Liver (tissue), 9 donors: ENCODE results near the gene CYP3A4. TPM values are rescaled to one million over a fixed set of nuclear protein-coding genes. Genes with fewer than 3 reads are reported as not detected.
A peak's percentile ranks its signal among the peaks of the same experiment; 100 is the strongest.

ENCODE experiments used
- DNase-seq: peaks from one replicate; pipeline ENCODE4 v3.0.0-alpha.2; 2017; ENCODE audit warnings: low spot score
- H3K27ac ChIP-seq, 2 donors: one replicate each; pipeline ENCODE4 v1.7.0; 2013; ENCODE audit warnings: inconsistent platforms in 2 of 2, low read length in 2 of 2, control low read depth in 1 of 2, low read depth in 1 of 2, mild to moderate bottlenecking in 1 of 2
- H3K27me3 ChIP-seq, 4 donors: one replicate each; pipeline versions ENCODE4 v1.6.1 to v1.7.0; 2013; ENCODE audit warnings: low read length in 3 of 4, inconsistent platforms in 1 of 4, mild to moderate bottlenecking in 1 of 4, moderate library complexity in 1 of 4; ENCODE audit not compliant: control insufficient read depth in 4 of 4, insufficient read depth in 4 of 4
- H3K36me3 ChIP-seq, 4 donors: one replicate each; pipeline versions ENCODE4 v1.6.1 to v1.7.0; 2013; ENCODE audit warnings: low read length in 3 of 4, mild to moderate bottlenecking in 3 of 4, low read depth in 1 of 4, moderate library complexity in 1 of 4; ENCODE audit not compliant: control insufficient read depth in 4 of 4, insufficient read depth in 3 of 4
- H3K4me1 ChIP-seq, 4 donors: one replicate each; pipeline versions ENCODE4 v1.6.1 to v1.7.0; 2013; ENCODE audit warnings: low read length in 3 of 4, mild to moderate bottlenecking in 3 of 4, moderate library complexity in 1 of 4; ENCODE audit not compliant: control insufficient read depth in 4 of 4, insufficient read depth in 4 of 4
- H3K4me3 ChIP-seq, 3 donors: one replicate each; pipeline versions ENCODE4 v1.6.1 to v1.7.0; 2013; ENCODE audit warnings: low read length in 3 of 3, control low read depth in 1 of 3, low read depth in 1 of 3, mild to moderate bottlenecking in 1 of 3
- H3K9ac ChIP-seq, 2 donors: one replicate each; pipeline ENCODE4 v1.7.0; 2013; ENCODE audit warnings: low read length in 2 of 2, mild to moderate bottlenecking in 2 of 2, moderate library complexity in 2 of 2, control low read depth in 1 of 2, low read depth in 1 of 2
- H3K9me3 ChIP-seq, 4 donors: one replicate each; pipeline versions ENCODE4 v1.6.1 to v1.7.0; 2013; ENCODE audit warnings: low read length in 3 of 4; ENCODE audit not compliant: control insufficient read depth in 4 of 4
- ATF3 ChIP-seq: IDR thresholded peaks from 2 replicates; pipeline ENCODE4 v1.6.1; 2016; ENCODE audit warnings: antibody characterized with exemption
- CTCF ChIP-seq: fragments of 150-350 bp; IDR thresholded peaks from 2 replicates; pipeline ENCODE4 v1.5.1; 2017; ENCODE audit warnings: improper control_type of control experiment, low read depth, low read length; ENCODE audit not compliant: missing input control
- EGR1 ChIP-seq, 2 donors: IDR thresholded peaks; 2 replicates each; pipeline ENCODE4 v1.6.1; 2016 to 2018; ENCODE audit warnings: antibody characterized with exemption in 2 of 2, low read depth in 2 of 2
- FOXA1 ChIP-seq: IDR thresholded peaks from 2 replicates; pipeline ENCODE4 v1.6.1; 2016; ENCODE audit warnings: antibody characterized with exemption
- FOXA2 ChIP-seq: IDR thresholded peaks from 2 replicates; pipeline ENCODE4 v1.6.1; 2016; ENCODE audit warnings: antibody characterized with exemption
- GABPA ChIP-seq, 2 donors: IDR thresholded peaks in 1 of 2; conservative IDR thresholded peaks in 1 of 2; 2 replicates each; pipeline ENCODE4 v1.6.1; 2016; ENCODE audit warnings: antibody characterized with exemption in 2 of 2, mild to moderate bottlenecking in 1 of 2, moderate library complexity in 1 of 2
- HNF4A ChIP-seq, 2 donors: conservative IDR thresholded peaks; 2 replicates each; pipeline ENCODE4 v1.6.1; 2016; ENCODE audit warnings: antibody characterized with exemption in 2 of 2, mild to moderate bottlenecking in 2 of 2
- HNF4G ChIP-seq: IDR thresholded peaks from 2 replicates; pipeline ENCODE4 v1.6.1; 2016; ENCODE audit warnings: antibody characterized with exemption
- JUND ChIP-seq, 2 donors: IDR thresholded peaks; 2 replicates each; pipeline ENCODE4 v1.6.1; 2016; ENCODE audit warnings: antibody characterized with exemption in 2 of 2
- MAX ChIP-seq: IDR thresholded peaks from 2 replicates; pipeline ENCODE4 v1.6.1; 2016; ENCODE audit warnings: antibody characterized with exemption
- NR2F2 ChIP-seq: IDR thresholded peaks from 2 replicates; pipeline ENCODE4 v1.6.1; 2016; ENCODE audit warnings: antibody characterized with exemption
- RAD21 ChIP-seq, 2 donors: IDR thresholded peaks; 2 replicates each; pipeline ENCODE4 v1.6.1; 2016; ENCODE audit warnings: antibody characterized with exemption in 2 of 2, mild to moderate bottlenecking in 2 of 2
- REST ChIP-seq: IDR thresholded peaks from 2 replicates; pipeline ENCODE4 v1.6.1; 2016; ENCODE audit warnings: antibody characterized with exemption, mild to moderate bottlenecking
- RXRA ChIP-seq, 2 donors: IDR thresholded peaks; 2 replicates each; pipeline ENCODE4 v1.6.1; 2017 to 2018; ENCODE audit warnings: antibody characterized with exemption in 2 of 2, mild to moderate bottlenecking in 1 of 2
- SP1 ChIP-seq: IDR thresholded peaks from 2 replicates; pipeline ENCODE4 v1.6.1; 2018; ENCODE audit warnings: antibody characterized with exemption, mild to moderate bottlenecking
- TAF1 ChIP-seq: conservative IDR thresholded peaks from 2 replicates; pipeline ENCODE4 v1.6.1; 2016; ENCODE audit warnings: antibody characterized with exemption, mild to moderate bottlenecking
- YY1 ChIP-seq: IDR thresholded peaks from 2 replicates; pipeline ENCODE4 v1.6.1; 2016; ENCODE audit warnings: antibody characterized with exemption, mild to moderate bottlenecking
- WGBS: extraction: QIAGEN DNeasy Blood & Tissue Kit; methylation state at CpG from one replicate; pipeline ENCODE4 v1.1.7; 2013; 5-methylcytosine and 5-hydroxymethylcytosine counted together
- polyA plus RNA-seq, 2 donors: library from polyadenylated mRNA; stranded (reverse) in 1 of 2; unstranded in 1 of 2; fragments of 200-250 nt in 1 of 2; fragments of >200 nt in 1 of 2; fragmentation: Nextera tagmentation in 1 of 2; extraction: Ambion mirVana in 1 of 2; gene quantifications; one replicate each; pipeline versions ENCODE4 v1.2.1 to v1.2.3, GENCODE V29; 2013 to 2015
- total RNA-seq, 2 donors: library from RNA; depleted of rRNA; stranded (reverse); fragments of >200 nt; gene quantifications; one replicate each; pipeline ENCODE4 v1.2.3, GENCODE V29; 2014
- donor health status: healthy.
- donor health status: healthy.
- donor health status: healthy.
- donor health status: healthy.
- donor health status: healthy.

The CYP3A4 gene
- total and polyA plus RNA-seq, 4 donors, result 0.51 to 1,082 (median 289) TPM

- no peak for DNase-seq
- no peak overlapping the region for H3K4me3 ChIP-seq
- H3K36me3 ChIP-seq, result no peaks in the 10 kb centered on the region
- H3K4me1 ChIP-seq, result peaks cover 14 to 48% (median 35%) of the 10 kb centered on the region in 4 donors
- H3K27me3 ChIP-seq, result no peaks in the 10 kb centered on the region
- peak overlapping the region in 1 of 2 donors; percentile 65 for H3K9ac ChIP-seq
- 87% methylated on average over 5 of the region's 5 CpGs for WGBS
- H3K9me3 ChIP-seq, result no peaks in the 10 kb centered on the region
- H3K27ac ChIP-seq, result peak overlapping the region; percentile 80 to 96
- no peak for TF ChIP-seq EGR1 (IDR thresholded peaks at IDR 0.05; ENCODE audit: low read depth in 2 of 2)
- TF ChIP-seq SP1, result no peak
- no peak for TF ChIP-seq MAX
- TF ChIP-seq YY1, result peak; percentile 10
- TF ChIP-seq ATF3, result peak; percentile 31
- no peak for TF ChIP-seq FOXA2
- no peak for TF ChIP-seq HNF4G
Observed at GRCh38 chr7:99793443-99793842, 9.5 kb upstream of the CYP3A4 start.

- DNase-seq, result no peak
- TF ChIP-seq JUND (IDR thresholded peaks at IDR 0.05), result no peak
- TF ChIP-seq FOXA2, result no peak
- no peak for TF ChIP-seq FOXA1
- peak in 1 of 2 donors; percentile 7 for TF ChIP-seq HNF4A (conservative IDR thresholded peaks at IDR 0.05)
- no peak for TF ChIP-seq NR2F2
- TF ChIP-seq RXRA (IDR thresholded peaks at IDR 0.05), result peak in 1 of 2 donors; percentile 12
- TF ChIP-seq TAF1, result no peak
- TF ChIP-seq ATF3, result no peak
- no peak for TF ChIP-seq EGR1 (IDR thresholded peaks at IDR 0.05; ENCODE audit: low read depth in 2 of 2)
- no peak for TF ChIP-seq RAD21 (IDR thresholded peaks at IDR 0.05)
- TF ChIP-seq GABPA (IDR thresholded peaks at IDR 0.05 in 1 of 2, conservative IDR thresholded peaks at IDR 0.05 in 1 of 2), result no peak
- TF ChIP-seq CTCF, result no peak
- no peak for TF ChIP-seq YY1
- TF ChIP-seq MAX, result no peak
- TF ChIP-seq HNF4G, result no peak
- no peak for TF ChIP-seq SP1
- no peak for TF ChIP-seq REST
- 20% methylated on average over 4 of the region's 4 CpGs for WGBS
- Histone ChIP-seq H3K36me3 (no peaks in the 10 kb centered on the region), H3K4me3 (no peak overlapping the region), H3K9me3 (no peaks in the 10 kb centered on the region), H3K9ac (peak overlapping the region; percentile 21 to 65), H3K27me3 (no peaks in the 10 kb centered on the region), H3K4me1 (peaks cover 14 to 48% (median 35%) of the 10 kb centered on the region in 4 donors), H3K27ac (peak overlapping the region; percentile 80 to 96)
Observed at GRCh38 chr7:99792967-99793366, 9.0 kb upstream of the CYP3A4 start.
